ENCODE data around the gene CACNB3. TPM values are rescaled to one million over a fixed set of nuclear protein-coding genes. Genes with fewer than 3 reads are reported as not detected.
"Not testable (repeated sequence)": the region's sequence is repeated elsewhere in the genome, so short reads cannot be mapped to it uniquely, and the experiment has no call there.

CACNB3 gene
- total and polyA plus RNA-seq, 5 donors, result 3.5 to 7.6 (median 6.7) TPM

DNA sequence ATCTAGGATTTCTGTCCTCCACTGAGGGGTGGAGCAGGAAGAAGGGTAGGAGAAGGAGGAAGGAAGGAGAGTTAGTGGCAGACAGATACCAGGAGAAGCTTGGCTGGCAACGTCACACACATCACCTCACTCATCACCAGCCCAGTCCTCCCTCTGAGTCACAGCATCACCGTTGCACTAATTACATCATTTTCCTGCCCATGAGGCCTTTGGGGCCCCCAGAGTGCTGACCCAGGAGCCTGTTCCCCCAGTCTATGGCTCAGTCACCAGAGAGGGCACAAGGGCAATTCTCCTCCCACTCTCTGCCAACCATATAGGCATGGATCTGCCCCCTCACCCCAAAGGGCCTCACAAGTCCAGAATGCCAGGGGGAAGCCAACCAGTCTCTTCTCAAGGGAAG is 42.8 kb downstream of the CACNB3 start:
- H3K4me3 ChIP-seq (ENCODE audit: low read length), result no peak overlapping the region
- intact Hi-C loops (cut with DNase I), result no loop called here
- H3K9me3 ChIP-seq (ENCODE audit: control insufficient read depth, low read length), result no peaks in the 10 kb centered on the region
- no peaks in the 10 kb centered on the region for H3K4me1 ChIP-seq (ENCODE audit: control insufficient read depth, insufficient read depth, low read length)
- WGBS, result 32% methylated on average over 2 of the region's 2 CpGs
- H3K27ac ChIP-seq (ENCODE audit: low read length), result no peak overlapping the region
- no peak for DNase-seq
- no peak for ATAC-seq
- no peaks in the 10 kb centered on the region for H3K27me3 ChIP-seq (ENCODE audit: control insufficient read depth, insufficient read depth)

- H3K4me3 ChIP-seq (ENCODE audit: low read length), result no peak overlapping the region
- no peaks in the 10 kb centered on the region for H3K27me3 ChIP-seq (ENCODE audit: control insufficient read depth, insufficient read depth)
- H3K27ac ChIP-seq (ENCODE audit: low read length), result no peak overlapping the region
- 64% methylated on average over 5 of the region's 5 CpGs for WGBS
- ATAC-seq, result no peak
- H3K9me3 ChIP-seq (ENCODE audit: control insufficient read depth, low read length), result no peaks in the 10 kb centered on the region
- intact Hi-C loops (cut with DNase I), result no loop called here
- DNase-seq, result no peak
- H3K4me1 ChIP-seq (ENCODE audit: control insufficient read depth, insufficient read depth, low read length), result no peaks in the 10 kb centered on the region
Measured at GRCh38 chr12:48862760-48863159, 44.5 kb downstream of the CACNB3 start.

DNA sequence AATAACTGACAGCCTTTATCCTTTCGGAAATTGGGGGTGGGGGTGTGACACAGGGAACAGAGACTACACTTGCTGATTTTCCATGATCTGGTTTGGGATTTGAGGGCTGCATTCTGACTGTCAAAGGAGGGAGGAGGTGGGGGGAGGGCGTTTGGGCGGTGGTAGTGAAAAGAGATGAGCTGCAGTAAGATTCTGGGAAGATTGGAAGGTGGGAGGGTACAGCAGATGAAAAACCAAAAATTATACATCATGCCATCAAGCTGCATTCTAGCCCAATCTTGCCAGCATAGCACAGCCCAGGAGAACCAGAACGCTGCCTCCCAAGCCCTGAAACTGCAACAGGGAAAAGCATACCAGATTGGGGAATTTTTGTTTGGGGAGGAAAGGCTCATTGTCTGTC is 45.0 kb downstream of the CACNB3 start:
- intact Hi-C loops (cut with DNase I), result no loop called here
- DNase-seq, result no peak
- Histone ChIP-seq H3K27me3 (ENCODE audit: control insufficient read depth, insufficient read depth) (no peaks in the 10 kb centered on the region), H3K9me3 (ENCODE audit: control insufficient read depth, low read length) (no peaks in the 10 kb centered on the region), H3K27ac (ENCODE audit: low read length) (no peak overlapping the region), H3K4me1 (ENCODE audit: control insufficient read depth, insufficient read depth, low read length) (no peaks in the 10 kb centered on the region), H3K4me3 (ENCODE audit: low read length) (no peak overlapping the region)
- no peak for ATAC-seq
- 70% methylated on average over 4 of the region's 4 CpGs for WGBS

GRCh38 chr12:48865281-48866051 is 47.2 kb downstream of the CACNB3 start, which contains the start of gene RND1:
RND1 (minus strand) TSS chr12:48865870; CDS start chr12:48865767, 103 bp downstream.
- H3K4me3 ChIP-seq (ENCODE audit: low read length), result peak within 1 kb of the TSS; percentile 71
- ATAC-seq (peak; percentile 97 to 98), DNase-seq (peak; percentile 89 to 94 (median 92))
- no peak within 1 kb of the TSS for H3K27ac ChIP-seq (ENCODE audit: low read length)
- H3K27me3 ChIP-seq (ENCODE audit: control insufficient read depth, insufficient read depth), result no peaks in the 10 kb centered on the region
- H3K4me1 ChIP-seq (ENCODE audit: control insufficient read depth, insufficient read depth, low read length), result no peaks in the 10 kb centered on the region
- no peaks in the 10 kb centered on the region for H3K9me3 ChIP-seq (ENCODE audit: control insufficient read depth, low read length)
- intact Hi-C loops (cut with DNase I), result no loop called here
- 2% methylated on average over 32 of the region's 32 CpGs for WGBS

GRCh38 chr12:48866052-48866711 is 47.9 kb downstream of the CACNB3 start:
- intact Hi-C loops (cut with DNase I), result no loop called here
- no peak for DNase-seq
- H3K9me3 ChIP-seq (ENCODE audit: control insufficient read depth, low read length), result no peaks in the 10 kb centered on the region
- no peak overlapping the region for H3K27ac ChIP-seq (ENCODE audit: low read length)
- ATAC-seq, result peak; percentile 8 to 10
- H3K4me3 ChIP-seq (ENCODE audit: low read length), result peak overlapping the region; percentile 71
- no peaks in the 10 kb centered on the region for H3K27me3 ChIP-seq (ENCODE audit: control insufficient read depth, insufficient read depth)
- 73% methylated on average over 6 of the region's 6 CpGs for WGBS
- H3K4me1 ChIP-seq (ENCODE audit: control insufficient read depth, insufficient read depth, low read length), result no peaks in the 10 kb centered on the region

DNA sequence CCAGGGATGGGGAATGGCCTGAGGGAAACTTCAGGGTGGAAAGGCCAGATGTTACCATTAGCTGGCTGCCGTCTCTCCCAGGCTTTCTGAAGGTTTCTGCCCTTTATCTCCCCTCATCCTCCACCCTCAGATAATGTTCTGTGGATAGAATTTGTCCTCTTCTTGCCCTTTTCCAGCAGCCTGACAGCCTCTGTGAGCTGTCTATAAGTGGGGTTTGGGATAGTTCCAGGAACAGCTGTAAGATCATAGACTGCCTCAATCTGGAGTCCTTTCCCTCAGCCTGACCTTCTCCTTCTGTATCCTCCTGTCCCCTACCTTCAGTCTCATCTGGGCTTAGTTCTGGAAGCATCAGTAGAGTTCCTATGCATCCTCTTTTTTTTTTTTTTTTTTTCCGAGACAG is 50.2 kb downstream of the CACNB3 start:
- DNase-seq (no peak), ATAC-seq (no peak)
- Histone ChIP-seq H3K4me1 (ENCODE audit: control insufficient read depth, insufficient read depth, low read length) (no peaks in the 10 kb centered on the region), H3K9me3 (ENCODE audit: control insufficient read depth, low read length) (no peaks in the 10 kb centered on the region), H3K27me3 (ENCODE audit: control insufficient read depth, insufficient read depth) (no peaks in the 10 kb centered on the region), H3K27ac (ENCODE audit: low read length) (no peak overlapping the region), H3K4me3 (ENCODE audit: low read length) (no peak overlapping the region)
- intact Hi-C loops (cut with DNase I), result no loop called here
- 68% methylated on average over 2 of the region's 2 CpGs for WGBS

DNA sequence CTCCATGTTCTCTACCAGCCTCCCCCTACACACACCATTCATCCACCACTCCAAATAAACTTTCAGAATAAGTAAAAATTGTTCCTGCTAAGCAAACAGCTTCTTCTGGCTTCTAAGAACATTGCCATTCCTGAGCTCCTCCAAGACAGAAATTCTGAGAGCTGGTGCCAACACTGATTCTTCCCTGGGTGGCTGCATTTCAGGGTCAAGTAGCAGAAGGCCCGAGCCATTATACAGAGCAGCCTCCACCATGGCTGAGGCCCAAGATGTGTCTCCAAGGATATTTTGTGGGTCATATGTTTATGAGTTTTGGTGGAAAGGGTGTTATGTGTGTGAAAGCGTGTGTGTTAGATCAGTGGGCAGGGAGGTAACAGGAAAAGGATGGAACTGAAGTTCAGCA is 50.9 kb downstream of the CACNB3 start:
- WGBS, result 73% methylated on average over 2 of the region's 2 CpGs
- H3K4me3 ChIP-seq (ENCODE audit: low read length), result no peak overlapping the region
- intact Hi-C loops (cut with DNase I), result no loop called here
- no peaks in the 10 kb centered on the region for H3K27me3 ChIP-seq (ENCODE audit: control insufficient read depth, insufficient read depth)
- ATAC-seq (no peak), DNase-seq (no peak)
- no peaks in the 10 kb centered on the region for H3K4me1 ChIP-seq (ENCODE audit: control insufficient read depth, insufficient read depth, low read length)
- no peak overlapping the region for H3K27ac ChIP-seq (ENCODE audit: low read length)
- no peaks in the 10 kb centered on the region for H3K9me3 ChIP-seq (ENCODE audit: control insufficient read depth, low read length)

GRCh38 chr12:48873096-48873495 is 54.8 kb downstream of the CACNB3 start:
- Histone ChIP-seq H3K9me3 (ENCODE audit: control insufficient read depth, low read length) (no peaks in the 10 kb centered on the region), H3K27ac (ENCODE audit: low read length) (no peak overlapping the region), H3K4me1 (ENCODE audit: control insufficient read depth, insufficient read depth, low read length) (no peaks in the 10 kb centered on the region), H3K4me3 (ENCODE audit: low read length) (no peak overlapping the region), H3K27me3 (ENCODE audit: control insufficient read depth, insufficient read depth) (no peaks in the 10 kb centered on the region)
- intact Hi-C loops (cut with DNase I), result no loop called here
- 88% methylated on average over 4 of the region's 4 CpGs for WGBS
- DNase-seq, result no peak
- ATAC-seq, result no peak

DNA sequence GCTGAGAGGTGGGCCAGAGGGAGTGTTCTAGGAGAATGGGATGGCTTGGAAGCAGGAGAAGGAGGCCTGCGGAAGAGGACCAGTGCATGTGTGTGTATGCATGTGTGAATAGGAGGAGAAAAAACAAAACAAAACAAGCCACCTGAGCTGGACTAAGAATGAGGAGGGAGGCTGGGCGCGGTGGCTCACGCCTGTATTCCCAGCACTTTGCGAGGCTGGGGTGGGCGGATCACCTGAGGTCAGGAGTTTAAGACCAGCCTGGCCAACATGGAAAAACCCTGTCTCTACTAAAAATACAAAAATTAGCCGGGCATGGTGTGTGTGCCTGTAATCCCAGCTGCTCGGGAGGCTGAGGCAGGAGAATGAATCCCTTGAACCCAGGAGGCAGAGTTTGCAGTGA is 55.2 kb downstream of the CACNB3 start:
- WGBS, result 90% methylated on average over 8 of the region's 8 CpGs
- H3K9me3 ChIP-seq (ENCODE audit: control insufficient read depth, low read length); H3K27me3 ChIP-seq (ENCODE audit: control insufficient read depth, insufficient read depth); intact Hi-C loops (cut with DNase I); H3K27ac ChIP-seq (ENCODE audit: low read length); DNase-seq; ATAC-seq; H3K4me3 ChIP-seq (ENCODE audit: low read length); H3K4me1 ChIP-seq (ENCODE audit: control insufficient read depth, insufficient read depth, low read length): not testable (repeated sequence)

- no peak overlapping the region for H3K4me3 ChIP-seq (ENCODE audit: low read length)
- ATAC-seq (no peak), DNase-seq (no peak)
- no peak overlapping the region for H3K27ac ChIP-seq (ENCODE audit: low read length)
- intact Hi-C loops (cut with DNase I), result no loop called here
- H3K4me1 ChIP-seq (ENCODE audit: control insufficient read depth, insufficient read depth, low read length), result no peaks in the 10 kb centered on the region
- H3K27me3 ChIP-seq (ENCODE audit: control insufficient read depth, insufficient read depth), result no peaks in the 10 kb centered on the region
- 66% methylated on average over 4 of the region's 4 CpGs for WGBS
- no peaks in the 10 kb centered on the region for H3K9me3 ChIP-seq (ENCODE audit: control insufficient read depth, low read length)
Measured at GRCh38 chr12:48875944-48876515, 57.7 kb downstream of the CACNB3 start.
